Colonic mucosa (tissue), 4 donors: ENCODE data around the gene TBL3. TPM values are rescaled to one million over a fixed set of nuclear protein-coding genes. Genes with fewer than 3 reads are reported as not detected.
"Not testable (repeated sequence)": the region's sequence is repeated elsewhere in the genome, so short reads cannot be mapped to it uniquely, and the experiment has no call there.

Experiments used
- DNase-seq: peaks from one replicate; pipeline ENCODE4 v3.0.0-alpha.2; 2020
- H3K27ac ChIP-seq: fragments of 200-600 bp; one replicate; pipeline ENCODE4 v1.8.0; 2021
- H3K27me3 ChIP-seq: fragments of 200-600 bp; one replicate; pipeline ENCODE4 v1.8.0; 2021
- H3K36me3 ChIP-seq: fragments of 200-600 bp; one replicate; pipeline ENCODE4 v1.8.0; 2021
- H3K4me1 ChIP-seq: fragments of 200-600 bp; one replicate; pipeline ENCODE4 v1.8.0; 2021; ENCODE audit warnings: mild to moderate bottlenecking
- H3K4me3 ChIP-seq: fragments of 200-600 bp; one replicate; pipeline ENCODE4 v1.8.0; 2021
- H3K9ac ChIP-seq, 2 donors: one replicate each; pipeline ENCODE4 v1.7.0; 2013; ENCODE audit warnings: control low read depth in 2 of 2, low read depth in 2 of 2, low read length in 2 of 2
- H3K9me3 ChIP-seq: fragments of 200-600 bp; one replicate; pipeline ENCODE4 v1.8.0; 2021
- intact Hi-C: fragments of 100-400 bp; cut with DNase I; formaldehyde crosslinking; loops from one replicate; pipeline ENCODE4 v1.14.1; 2022
- total RNA-seq, 2 donors: library from RNA; stranded (reverse); fragmentation: NEBNext Ultra II Directional in 1 of 2; extraction: Animal tissue kit (Norgen Biotek cat#: 25700) in 1 of 2; gene quantifications; one replicate each; pipeline ENCODE4 v1.2.1, GENCODE V29; 2021
- TF ChIP-seq, protein P1 (sequence below): fragments of 200-600 bp; IDR thresholded peaks from one replicate; pipeline ENCODE4 v1.8.0; 2022; ENCODE audit warnings: antibody characterized with exemption, mild to moderate bottlenecking
- donor health status: healthy.
- donor health status: DM: no; HTN: no; CAD: no.
- donor health status: DM: no; HTN: no; CAD: no.

TBL3 gene
- total RNA-seq, 2 donors from 2014 or later, result 19.4 to 43.1 TPM

DNA sequence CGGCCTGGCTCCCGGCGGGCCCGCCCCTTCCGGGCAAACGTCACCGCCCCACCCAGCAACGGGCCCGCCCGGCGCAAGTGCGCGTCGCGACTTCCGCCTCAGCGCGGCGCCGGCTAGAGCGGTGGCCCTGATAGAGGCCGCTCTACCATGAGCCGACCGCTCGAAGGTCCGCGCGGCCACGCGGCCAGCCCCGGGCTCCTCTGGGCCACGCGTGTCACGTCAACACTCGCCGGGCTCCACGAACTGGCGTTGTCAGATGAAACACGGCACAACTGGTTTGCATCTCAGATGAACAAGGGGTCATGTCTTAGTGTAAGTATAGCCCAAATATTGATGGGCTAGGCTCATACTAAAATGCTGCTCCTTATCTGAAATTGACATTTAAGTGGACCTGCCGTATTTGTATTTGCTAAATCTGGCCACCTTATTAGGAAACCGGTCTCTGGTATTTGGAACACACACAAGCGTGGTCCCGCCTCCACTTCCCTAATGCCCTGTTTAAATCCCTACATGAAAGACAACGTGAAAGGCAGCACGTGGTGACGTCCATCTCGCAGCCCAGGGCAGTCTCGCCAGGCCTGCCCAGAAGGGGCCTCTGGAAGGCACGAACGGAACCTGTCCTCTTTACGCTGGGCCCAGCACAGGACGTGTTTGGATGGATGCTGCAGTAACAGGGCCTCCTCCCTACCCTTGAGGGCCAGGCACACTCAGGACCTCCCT lies 38.1 kb downstream of the TBL3 start, which contains the start of gene ZNF598:
ZNF598 (minus strand) TSS at position 31 of the 720 bp plus-strand sequence.
- Histone ChIP-seq H3K27me3 (no peaks in the 10 kb centered on the region), H3K4me1 (peaks cover 20% of the 10 kb centered on the region), H3K9ac (peak within 1 kb of the TSS; percentile 98), H3K4me3 (peak within 1 kb of the TSS; percentile 95), H3K27ac (peak within 1 kb of the TSS; percentile 88), H3K9me3 (no peaks in the 10 kb centered on the region), H3K36me3 (no peaks in the 10 kb centered on the region)
- TF ChIP-seq, protein P1, sequence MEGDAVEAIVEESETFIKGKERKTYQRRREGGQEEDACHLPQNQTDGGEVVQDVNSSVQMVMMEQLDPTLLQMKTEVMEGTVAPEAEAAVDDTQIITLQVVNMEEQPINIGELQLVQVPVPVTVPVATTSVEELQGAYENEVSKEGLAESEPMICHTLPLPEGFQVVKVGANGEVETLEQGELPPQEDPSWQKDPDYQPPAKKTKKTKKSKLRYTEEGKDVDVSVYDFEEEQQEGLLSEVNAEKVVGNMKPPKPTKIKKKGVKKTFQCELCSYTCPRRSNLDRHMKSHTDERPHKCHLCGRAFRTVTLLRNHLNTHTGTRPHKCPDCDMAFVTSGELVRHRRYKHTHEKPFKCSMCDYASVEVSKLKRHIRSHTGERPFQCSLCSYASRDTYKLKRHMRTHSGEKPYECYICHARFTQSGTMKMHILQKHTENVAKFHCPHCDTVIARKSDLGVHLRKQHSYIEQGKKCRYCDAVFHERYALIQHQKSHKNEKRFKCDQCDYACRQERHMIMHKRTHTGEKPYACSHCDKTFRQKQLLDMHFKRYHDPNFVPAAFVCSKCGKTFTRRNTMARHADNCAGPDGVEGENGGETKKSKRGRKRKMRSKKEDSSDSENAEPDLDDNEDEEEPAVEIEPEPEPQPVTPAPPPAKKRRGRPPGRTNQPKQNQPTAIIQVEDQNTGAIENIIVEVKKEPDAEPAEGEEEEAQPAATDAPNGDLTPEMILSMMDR, result no peak
- intact Hi-C loops, result no loop called here
- DNase-seq, result peak; percentile 79

DNA sequence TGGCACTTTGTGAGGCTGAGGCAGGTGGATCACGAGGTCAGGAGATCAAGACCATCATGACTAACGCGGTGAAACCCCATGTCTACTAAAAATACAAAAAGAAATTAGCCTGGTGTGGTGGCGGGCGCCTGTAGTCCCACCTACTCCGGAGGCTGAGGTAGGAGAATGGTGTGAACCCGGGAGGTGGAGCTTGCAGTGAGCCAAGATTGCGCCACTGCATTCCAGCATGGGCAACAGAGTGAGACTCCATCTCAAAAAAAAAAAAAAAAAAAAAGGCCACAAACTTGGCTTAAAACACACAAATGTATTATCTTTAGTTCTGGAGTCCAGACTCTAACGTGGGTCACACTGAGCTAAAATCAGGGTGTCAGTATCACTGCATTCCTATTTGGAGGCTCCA lies 39.9 kb downstream of the TBL3 start:
- H3K27ac ChIP-seq, H3K4me3 ChIP-seq, DNase-seq, H3K27me3 ChIP-seq, H3K9me3 ChIP-seq, intact Hi-C loops, H3K36me3 ChIP-seq, H3K9ac ChIP-seq: not testable (repeated sequence)
- H3K4me1 ChIP-seq, result peaks cover 16% of the 10 kb centered on the region

DNA sequence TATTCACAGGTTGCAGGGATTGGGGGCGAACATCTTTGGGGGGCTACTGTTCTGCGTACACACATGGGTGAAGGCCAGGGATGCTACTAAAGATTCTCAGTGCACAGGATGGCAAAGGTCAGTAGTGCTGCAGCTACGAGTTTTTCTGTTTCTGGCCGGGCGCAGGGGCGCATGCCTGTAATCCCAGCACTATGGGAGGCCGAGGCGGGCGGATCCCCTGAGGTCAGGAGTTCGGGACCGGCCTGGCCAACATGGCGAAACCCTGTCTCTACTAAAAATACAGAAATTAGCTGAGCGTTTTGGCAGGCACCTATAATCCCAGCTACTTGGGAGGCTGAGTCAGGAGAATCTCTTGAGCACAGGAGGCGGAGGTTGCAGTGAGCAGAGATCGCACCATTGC lies 41.7 kb downstream of the TBL3 start:
- DNase-seq, result no peak
- peaks cover 2% of the 10 kb centered on the region for H3K4me1 ChIP-seq
- intact Hi-C loops, result no loop called here
- H3K27ac ChIP-seq, result no peak overlapping the region
- no peak overlapping the region for H3K4me3 ChIP-seq
- no peak overlapping the region for H3K9ac ChIP-seq
- H3K36me3 ChIP-seq, result no peaks in the 10 kb centered on the region
- TF ChIP-seq, protein P1, result no peak
- no peaks in the 10 kb centered on the region for H3K27me3 ChIP-seq
- H3K9me3 ChIP-seq, result no peaks in the 10 kb centered on the region

DNA sequence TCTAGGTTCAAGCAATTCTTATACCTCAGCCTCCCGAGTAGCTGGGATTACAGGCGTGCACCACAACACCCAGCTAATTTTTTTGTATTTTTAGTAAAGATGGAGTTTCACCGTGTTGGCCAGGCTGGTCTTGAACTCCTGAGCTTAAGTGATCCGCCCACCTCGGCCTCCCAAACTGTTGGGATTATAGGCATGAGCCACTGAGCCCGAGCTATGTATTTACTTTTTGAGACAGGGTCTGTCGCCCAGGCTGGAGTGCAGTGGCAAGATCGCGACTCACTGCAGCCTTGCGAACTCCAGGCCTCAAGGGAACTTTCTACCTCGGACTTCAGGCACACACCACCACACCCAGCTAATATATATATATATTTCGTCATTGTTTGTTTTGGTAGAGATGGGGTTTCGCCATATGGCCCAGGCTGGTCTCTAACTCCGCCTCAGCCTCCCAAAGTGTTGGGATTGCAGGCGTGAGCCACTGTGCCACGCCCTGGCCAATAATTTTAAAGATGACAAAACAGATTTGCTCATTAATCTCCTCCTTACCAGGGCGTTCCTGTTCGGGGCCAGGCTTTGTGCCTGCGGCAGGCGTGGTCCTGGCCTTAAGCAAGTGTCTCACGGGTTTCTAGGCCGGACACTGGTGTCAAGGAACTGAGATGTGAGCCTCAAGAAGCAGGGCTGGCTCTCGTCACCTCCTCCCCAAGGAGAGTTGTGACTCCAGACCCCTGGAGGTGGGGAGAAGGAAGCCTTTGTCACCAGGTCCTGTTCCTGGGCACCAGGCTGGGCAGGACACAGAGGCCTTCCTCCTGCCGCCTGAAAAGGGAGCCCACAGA lies 43.5 kb downstream of the TBL3 start:
- intact Hi-C loops, result no loop called here

DNA sequence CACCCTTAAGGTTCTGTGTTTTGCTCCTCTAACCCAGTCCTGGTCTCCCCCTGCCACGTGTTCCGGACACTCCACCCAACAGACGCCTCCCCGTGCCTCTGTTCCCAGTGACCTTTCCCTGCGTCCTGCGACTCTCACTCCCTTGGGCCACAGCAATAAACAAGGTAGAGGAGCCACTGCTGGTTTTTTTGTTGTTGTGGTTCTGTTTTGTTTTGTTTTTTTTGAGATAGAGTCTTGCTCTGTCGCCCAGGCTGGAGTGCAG lies 44.0 kb downstream of the TBL3 start:
- Histone ChIP-seq H3K9me3 (no peaks in the 10 kb centered on the region), H3K4me3 (no peak overlapping the region), H3K36me3 (no peaks in the 10 kb centered on the region), H3K4me1 (peaks cover 10% of the 10 kb centered on the region), H3K9ac (peak overlapping the region; percentile 56 to 82), H3K27ac (peak overlapping the region; percentile 72), H3K27me3 (peaks cover 17% of the 10 kb centered on the region)
- no peak for DNase-seq
- TF ChIP-seq, protein P1, result no peak
- intact Hi-C loops, result no loop called here

More for the DNA sequence above, 43.5 kb downstream of the TBL3 start:
- Histone ChIP-seq H3K9me3 (no peaks in the 10 kb centered on the region), H3K36me3 (no peaks in the 10 kb centered on the region), H3K4me1 (peaks cover 7% of the 10 kb centered on the region), H3K9ac (peak overlapping the region; percentile 56 to 82), H3K27me3 (peaks cover 12% of the 10 kb centered on the region), H3K27ac (peak overlapping the region; percentile 72), H3K4me3 (no peak overlapping the region)
- TF ChIP-seq, protein P1, result no peak
- peak; percentile 80 for DNase-seq

DNA sequence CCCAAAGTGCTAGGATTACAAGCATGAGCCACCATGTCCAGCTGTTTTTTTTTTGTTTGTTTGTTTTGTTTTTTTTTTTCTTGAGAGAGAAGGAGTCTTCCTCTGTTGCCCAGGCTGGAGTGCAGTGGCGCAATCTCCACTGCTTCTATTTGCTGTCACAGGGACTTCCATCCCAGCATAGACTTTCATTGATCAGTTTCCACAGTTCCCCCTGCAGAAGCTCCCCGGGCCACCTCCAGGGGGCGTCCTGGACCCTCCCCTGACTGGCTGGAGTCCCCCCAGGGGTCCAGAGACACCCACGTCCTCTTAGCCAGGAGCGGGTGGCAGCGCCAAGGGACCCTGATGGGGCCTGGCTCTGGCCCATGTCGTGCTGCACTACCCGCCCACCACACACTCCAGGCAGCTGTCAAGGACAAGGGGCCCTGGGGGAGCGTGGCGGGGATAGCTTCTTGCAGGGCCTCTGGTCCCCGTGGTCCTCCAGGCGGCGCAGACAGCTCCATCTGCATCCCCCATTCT lies 44.6 kb downstream of the TBL3 start:
- no peaks in the 10 kb centered on the region for H3K36me3 ChIP-seq
- H3K9me3 ChIP-seq, result no peaks in the 10 kb centered on the region
- H3K4me3 ChIP-seq, result no peak overlapping the region
- H3K27me3 ChIP-seq, result peaks cover 23% of the 10 kb centered on the region
- TF ChIP-seq, protein P1, result no peak
- peak overlapping the region; percentile 72 for H3K27ac ChIP-seq
- DNase-seq, result no peak
- no peak overlapping the region for H3K9ac ChIP-seq
- peaks cover 10% of the 10 kb centered on the region for H3K4me1 ChIP-seq
- intact Hi-C loops, result no loop called here
